Mucosa of descending colon (tissue), 3 donors: ENCODE results near the gene UBE2Q2. TPM values are rescaled to one million over a fixed set of nuclear protein-coding genes. Genes with fewer than 3 reads are reported as not detected.

Experiments
- ATAC-seq: fragments of 200-7000 bp; cut with Tn5 transposase; one replicate; pipeline ENCODE4 v1.9.1; 2020; ENCODE audit warnings: mild to moderate bottlenecking, moderate library complexity
- DNase-seq, 3 donors: peaks; one replicate each; pipeline ENCODE4 v3.0.0-alpha.2; 2020
- H3K36me3 ChIP-seq: fragments of 200-600 bp; one replicate; pipeline ENCODE4 v1.8.0; 2021; ENCODE audit warnings: low read depth, mild to moderate bottlenecking
- H3K4me1 ChIP-seq: fragments of 200-600 bp; one replicate; pipeline ENCODE4 v1.8.0; 2021; ENCODE audit warnings: low read depth, mild to moderate bottlenecking
- H3K4me3 ChIP-seq: fragments of 200-600 bp; one replicate; pipeline ENCODE4 v1.8.0; 2021; ENCODE audit warnings: mild to moderate bottlenecking
- H3K9me3 ChIP-seq: fragments of 200-600 bp; one replicate; pipeline ENCODE4 v1.8.0; 2021; ENCODE audit warnings: mild to moderate bottlenecking
- intact Hi-C, 2 donors: fragments of 100-400 bp; cut with DNase I in 1 of 2; cut with micrococcal nuclease in 1 of 2; formaldehyde crosslinking; loops; one replicate each; pipeline versions ENCODE4 v1.11.0 to v1.11.1; 2022; cut with DNase I, micrococcal nuclease
- total RNA-seq, 3 donors: library from RNA; stranded (reverse); fragmentation: NEBNext Ultra II Directional in 2 of 3; extraction: Animal tissue kit (Norgen Biotek cat#: 25700) in 2 of 3; gene quantifications; one replicate each; pipeline versions ENCODE4 v1.2.1 to v1.2.4, GENCODE V29; 2021 to 2023
- TF ChIP-seq, protein P1 (sequence below): fragments of 200-600 bp; IDR thresholded peaks from one replicate; pipeline ENCODE4 v1.8.0; 2022; ENCODE audit warnings: antibody characterized with exemption, mild to moderate bottlenecking
- donor health status: DM: no; HTN: no; CAD: no; lungs with moderate emphysema.
- donor health status: DM: no; HTN: no; CAD: no.
- donor health status: DM: no; HTN: yes; CAD: no.

Gene UBE2Q2
- total RNA-seq, 3 donors from 2014 or later, result 18.2 to 50.3 (median 18.4) TPM

DNA sequence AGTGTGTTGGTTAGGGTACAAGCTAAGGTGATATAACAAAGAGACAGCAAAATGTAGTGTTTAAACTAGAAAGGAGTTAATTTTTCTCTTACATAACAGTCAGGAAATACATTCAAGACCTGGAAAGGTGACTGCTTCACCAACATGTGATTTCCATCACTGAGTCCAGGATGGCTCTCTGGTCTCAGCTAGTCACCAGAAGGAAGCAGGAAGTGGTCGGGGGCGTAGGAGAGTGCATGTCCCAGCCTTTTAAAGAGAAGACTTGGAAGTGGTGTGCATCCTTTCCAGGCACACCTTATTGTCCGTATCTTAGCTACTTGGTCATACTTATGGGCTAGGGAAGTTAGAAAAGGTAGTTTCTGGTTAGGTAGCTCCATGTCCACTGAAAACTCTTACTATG, 11.1 kb upstream of the UBE2Q2 start:
- intact Hi-C loops, result no loop called here
- H3K4me3 ChIP-seq, result no peak overlapping the region
- ATAC-seq (no peak), DNase-seq (no peak)
- no peaks in the 10 kb centered on the region for H3K4me1 ChIP-seq
- no peaks in the 10 kb centered on the region for H3K9me3 ChIP-seq
- TF ChIP-seq, protein P1, sequence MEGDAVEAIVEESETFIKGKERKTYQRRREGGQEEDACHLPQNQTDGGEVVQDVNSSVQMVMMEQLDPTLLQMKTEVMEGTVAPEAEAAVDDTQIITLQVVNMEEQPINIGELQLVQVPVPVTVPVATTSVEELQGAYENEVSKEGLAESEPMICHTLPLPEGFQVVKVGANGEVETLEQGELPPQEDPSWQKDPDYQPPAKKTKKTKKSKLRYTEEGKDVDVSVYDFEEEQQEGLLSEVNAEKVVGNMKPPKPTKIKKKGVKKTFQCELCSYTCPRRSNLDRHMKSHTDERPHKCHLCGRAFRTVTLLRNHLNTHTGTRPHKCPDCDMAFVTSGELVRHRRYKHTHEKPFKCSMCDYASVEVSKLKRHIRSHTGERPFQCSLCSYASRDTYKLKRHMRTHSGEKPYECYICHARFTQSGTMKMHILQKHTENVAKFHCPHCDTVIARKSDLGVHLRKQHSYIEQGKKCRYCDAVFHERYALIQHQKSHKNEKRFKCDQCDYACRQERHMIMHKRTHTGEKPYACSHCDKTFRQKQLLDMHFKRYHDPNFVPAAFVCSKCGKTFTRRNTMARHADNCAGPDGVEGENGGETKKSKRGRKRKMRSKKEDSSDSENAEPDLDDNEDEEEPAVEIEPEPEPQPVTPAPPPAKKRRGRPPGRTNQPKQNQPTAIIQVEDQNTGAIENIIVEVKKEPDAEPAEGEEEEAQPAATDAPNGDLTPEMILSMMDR, result no peak
- H3K36me3 ChIP-seq, result no peaks in the 10 kb centered on the region

DNA sequence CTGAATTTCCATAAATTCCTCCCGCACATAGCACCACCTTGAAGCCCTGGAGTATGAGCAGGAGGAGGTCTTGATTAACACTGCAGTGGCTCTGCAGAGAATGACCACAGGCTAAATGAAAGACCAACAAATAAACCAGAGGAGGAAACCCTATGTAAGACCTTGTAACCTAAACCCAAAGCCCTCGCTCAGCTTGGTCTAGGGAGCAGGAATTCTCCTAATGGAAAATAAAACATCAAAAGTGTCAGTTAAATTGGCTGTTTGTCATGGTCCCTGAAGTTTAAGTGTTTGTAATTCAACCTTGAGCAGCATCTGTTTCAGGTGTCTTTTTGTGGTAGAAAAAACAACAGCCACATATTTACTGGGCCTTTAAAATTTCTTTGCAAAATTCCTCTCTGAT, 9.2 kb upstream of the UBE2Q2 start:
- no peak for ATAC-seq
- intact Hi-C loops, result no loop called here
- Histone ChIP-seq H3K4me3 (no peak overlapping the region), H3K9me3 (no peaks in the 10 kb centered on the region), H3K36me3 (no peaks in the 10 kb centered on the region), H3K4me1 (no peaks in the 10 kb centered on the region)
- no peak for DNase-seq
- TF ChIP-seq, protein P1, result no peak

DNA sequence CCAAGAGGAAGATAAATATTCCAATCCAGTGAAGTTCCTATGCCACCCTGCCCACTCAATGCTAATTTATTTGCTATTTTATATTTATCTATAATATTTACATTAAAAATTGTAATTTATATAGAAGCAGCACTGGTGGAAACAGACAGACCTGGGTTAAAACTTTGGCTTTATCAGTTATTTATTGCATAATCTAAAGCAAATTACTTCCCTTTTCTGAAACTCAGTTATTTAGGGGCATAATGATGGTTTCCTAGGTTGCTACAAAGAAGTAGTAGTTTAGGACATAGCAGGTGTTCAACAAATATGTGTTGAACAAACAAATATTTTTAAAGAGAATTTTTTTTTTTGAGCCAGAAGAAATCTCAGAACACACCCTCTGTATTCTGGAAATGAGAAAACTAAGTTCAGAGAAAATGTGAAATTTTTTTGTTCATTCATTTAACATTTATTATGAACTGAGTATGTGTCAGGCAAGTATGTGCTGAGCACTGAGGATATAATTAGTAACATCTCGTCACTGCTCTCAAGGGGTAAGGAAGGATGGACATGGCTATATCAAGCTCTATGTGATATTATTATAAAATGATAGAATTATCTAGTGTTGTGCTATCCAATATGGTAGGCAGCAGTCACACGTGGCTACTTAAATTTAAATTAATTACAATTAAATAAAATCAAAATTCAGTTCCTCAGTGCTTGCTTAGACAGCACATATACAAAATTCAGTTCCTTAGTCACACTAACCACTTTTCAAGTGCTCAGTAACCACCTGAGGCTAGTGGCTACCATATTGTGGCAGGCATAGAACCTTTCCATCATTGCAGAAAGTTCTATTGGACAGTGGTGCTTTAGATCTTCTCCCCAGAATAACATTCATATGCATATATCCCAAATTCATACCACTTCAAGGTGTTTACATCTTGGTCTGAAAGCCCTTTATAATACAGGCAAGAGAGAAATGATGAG, 7.0 kb upstream of the UBE2Q2 start:
- TF ChIP-seq, protein P1, result no peak
- no peak for DNase-seq
- no peaks in the 10 kb centered on the region for H3K36me3 ChIP-seq
- no peaks in the 10 kb centered on the region for H3K9me3 ChIP-seq
- intact Hi-C loops, result no loop called here
- no peak for ATAC-seq
- no peak overlapping the region for H3K4me3 ChIP-seq
- no peaks in the 10 kb centered on the region for H3K4me1 ChIP-seq

DNA sequence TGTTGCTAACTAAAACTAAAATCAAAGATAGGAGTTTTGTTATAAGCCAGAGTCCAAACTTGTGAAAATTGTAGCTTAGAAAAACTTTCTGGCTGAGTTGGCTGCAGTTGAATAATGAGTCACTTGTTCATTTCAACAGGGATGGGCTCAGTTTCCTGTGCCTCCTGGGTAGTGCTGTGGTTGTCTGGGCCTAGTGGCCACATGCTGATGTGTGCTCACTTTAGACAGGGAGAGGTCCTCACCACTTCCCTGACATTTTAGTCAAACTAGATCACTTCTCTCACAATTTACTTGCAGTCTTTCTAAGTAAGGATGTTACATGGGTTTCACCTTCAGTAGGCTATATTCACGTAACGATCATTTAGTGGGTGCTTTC, 6.3 kb upstream of the UBE2Q2 start:
- H3K36me3 ChIP-seq, result no peaks in the 10 kb centered on the region
- intact Hi-C loops, result no loop called here
- no peak overlapping the region for H3K4me3 ChIP-seq
- no peaks in the 10 kb centered on the region for H3K4me1 ChIP-seq
- TF ChIP-seq, protein P1, result no peak
- ATAC-seq (peak; percentile 61), DNase-seq (no peak)
- no peaks in the 10 kb centered on the region for H3K9me3 ChIP-seq

DNA sequence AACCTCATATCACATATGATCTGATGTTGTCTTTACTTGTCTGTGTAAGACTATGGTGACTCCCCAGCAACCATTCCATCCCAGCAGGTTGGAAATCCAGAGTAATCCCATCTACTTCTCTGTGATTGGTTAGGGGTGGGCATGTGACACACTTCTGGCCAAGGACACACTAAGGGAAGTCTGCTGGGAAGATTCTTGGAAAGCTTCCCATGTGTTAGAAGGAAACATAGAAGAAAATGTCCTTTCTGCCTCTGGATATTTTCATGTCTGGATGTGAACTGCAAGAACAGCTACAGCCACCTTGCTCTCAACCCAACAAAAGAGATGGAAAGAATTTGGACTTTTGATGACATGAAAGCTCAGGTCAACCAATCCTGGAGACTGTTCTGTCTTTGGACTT, 2.6 kb upstream of the UBE2Q2 start:
- H3K4me1 ChIP-seq, result peaks cover 10% of the 10 kb centered on the region
- DNase-seq, result peak in 1 of 3 donors; percentile 23
- TF ChIP-seq, protein P1, result no peak
- no peaks in the 10 kb centered on the region for H3K9me3 ChIP-seq
- H3K36me3 ChIP-seq, result no peaks in the 10 kb centered on the region
- intact Hi-C loops, result no loop called here
- H3K4me3 ChIP-seq, result no peak overlapping the region
- ATAC-seq, result no peak
